HL-60 (cell line): ENCODE results near the gene CENPK.

ENCODE experiments used
- CTCF ChIP-seq: IDR thresholded peaks from one replicate; pipeline ENCODE4 v1.5.1; 2011; ENCODE audit warnings: low read length, control low read depth, inconsistent platforms; ENCODE audit not compliant: insufficient read depth
- POLR2AphosphoS5 ChIP-seq: IDR thresholded peaks from 2 replicates; pipeline ENCODE4 v1.6.1; 2012; ENCODE audit warnings: low read depth
- REST ChIP-seq: IDR thresholded peaks from 2 replicates; pipeline ENCODE4 v1.6.1; 2012; ENCODE audit warnings: low read depth; ENCODE audit not compliant: insufficient replicate concordance

- TF ChIP-seq POLR2AphosphoS5, result no peak
- TF ChIP-seq CTCF, result no peak
- no peak for TF ChIP-seq REST
Measured at GRCh38 chr5:65482296-65482735, 80.7 kb downstream of the CENPK start.
